PC-3 (cell line): ENCODE data around the gene LSM2. TPM values are rescaled to one million over a fixed set of nuclear protein-coding genes. Genes with fewer than 3 reads are reported as not detected.
A peak's percentile ranks its signal among the peaks of the same experiment; 100 is the strongest.

ENCODE experiments used
- ATAC-seq: fragments of 200-7000 bp; cut with Tn5 transposase; 2 replicates; pipeline ENCODE4 v1.9.1; 2020; ENCODE audit warnings: mild to moderate bottlenecking, moderate library complexity
- BruUV-seq: library from RNA; stranded (reverse); fragments of 400-500 nt; replicated peaks from 2 replicates; lab custom pipeline; 2021; lab: Mats Ljungman, UMichigan
- CTCF ChIA-PET: fragments of 300-600 bp; sonication (Branson Sonifier 250); formaldehyde crosslinking; loops from one replicate; lab custom pipeline; 2022; ENCODE audit warnings: antibody characterized with exemption; lab: Charles Lee
- POLR2A ChIA-PET: fragments of 300-600 bp; sonication (Branson Sonifier 250); formaldehyde crosslinking; loops from one replicate; lab custom pipeline; 2022; ENCODE audit warnings: antibody characterized with exemption; ENCODE audit not compliant: unreplicated experiment; lab: Charles Lee
- DNase-seq: peaks from one replicate; pipeline ENCODE4 v3.0.0-alpha.2; 2015
- H2AFZ ChIP-seq: fragments of 300-600 bp; sonication (generic); 2 replicates; pipeline ENCODE4 v1.6.0; 2016; ENCODE audit warnings: antibody characterized with exemption, low read length
- H3F3A ChIP-seq: fragments of 300-600 bp; sonication (generic); one replicate; pipeline ENCODE4 v1.6.0; 2017; ENCODE audit warnings: antibody characterized with exemption, low read length, control low read depth, mild to moderate bottlenecking; ENCODE audit not compliant: unreplicated experiment
- H3K27ac ChIP-seq: fragments of 300-600 bp; sonication (generic); 2 replicates; pipeline ENCODE4 v1.5.1; 2016; ENCODE audit warnings: mild to moderate bottlenecking, low read length
- H3K27me3 ChIP-seq: fragments of 300-600 bp; sonication (generic); 2 replicates; pipeline ENCODE4 v1.6.1; 2016; ENCODE audit warnings: low read length, mixed read lengths
- H3K36me3 ChIP-seq: fragments of 300-600 bp; sonication (generic); 2 replicates; pipeline ENCODE4 v1.6.1; 2016; ENCODE audit warnings: low read depth, mixed run types, low read length, mixed read lengths
- H3K4me1 ChIP-seq: fragments of 300-600 bp; sonication (generic); 2 replicates; pipeline ENCODE4 v1.5.1; 2016; ENCODE audit warnings: low read length; ENCODE audit not compliant: insufficient read depth
- H3K4me2 ChIP-seq: fragments of 300-600 bp; sonication (generic); 2 replicates; pipeline ENCODE4 v1.6.0; 2016; ENCODE audit warnings: low read length
- H3K4me3 ChIP-seq: fragments of 300-600 bp; sonication (generic); 2 replicates; pipeline ENCODE4 v1.5.1; 2016; ENCODE audit warnings: mild to moderate bottlenecking, low read length, mixed read lengths
- H3K79me2 ChIP-seq: fragments of 300-600 bp; sonication (generic); 2 replicates; pipeline ENCODE4 v1.6.1; 2017; ENCODE audit warnings: low read length, mixed read lengths
- H3K9ac ChIP-seq: fragments of 300-600 bp; sonication (generic); 2 replicates; pipeline ENCODE4 v1.6.0; 2016; ENCODE audit warnings: mild to moderate bottlenecking, low read length
- H3K9me2 ChIP-seq: fragments of 300-600 bp; sonication (generic); replicated peaks from 2 replicates; pipeline ENCODE4 v1.6.1; 2016; ENCODE audit warnings: mixed run types, low read length, mixed read lengths
- H3K9me3 ChIP-seq: fragments of 300-600 bp; sonication (generic); 2 replicates; pipeline ENCODE4 v1.6.1; 2016; ENCODE audit warnings: low read length, mixed read lengths
- H4K20me1 ChIP-seq: fragments of 300-600 bp; sonication (generic); 2 replicates; pipeline ENCODE4 v1.6.1; 2016; ENCODE audit warnings: low read length, mixed read lengths
- CTCF ChIP-seq: fragments of 300-600 bp; sonication (generic); conservative IDR thresholded peaks from 2 replicates; pipeline ENCODE4 v1.5.1; 2017; ENCODE audit warnings: antibody characterized with exemption, low read depth, mild to moderate bottlenecking, low read length
- EZH2 ChIP-seq: fragments of 300-600 bp; sonication (generic); IDR thresholded peaks from one replicate; pipeline ENCODE4 v1.6.1; 2017; ENCODE audit warnings: antibody characterized with exemption, mild to moderate bottlenecking, low read length; ENCODE audit not compliant: unreplicated experiment
- EZH2phosphoT487 ChIP-seq: fragments of 300-600 bp; sonication (generic); IDR thresholded peaks from 2 replicates; pipeline ENCODE4 v1.6.1; 2018; ENCODE audit warnings: mild to moderate bottlenecking, antibody characterized with exemption, low read length, borderline replicate concordance
- intact Hi-C: fragments of 100-400 bp; cut with micrococcal nuclease; formaldehyde crosslinking; loops from 2 replicates; pipeline ENCODE4 v1.9.0; 2023
- total RNA-seq: library from RNA; depleted of rRNA; stranded (reverse); fragments of >200 nt; gene quantifications from 2 replicates; pipeline ENCODE4 v1.2.3, GENCODE V29; 2014

LSM2 gene
- total RNA-seq, 1 experiment from 2014 or later, result 143 TPM

GRCh38 chr6:31760790-31761189 is 46.0 kb downstream of the LSM2 start:
- intact Hi-C loops, result loop anchor here (10.0 kb wide), 1 partner anchor 46 kb away; the partner anchor contains the start of gene LY6G6D
- Histone ChIP-seq H3K79me2 (no peaks in the 10 kb centered on the region), H3K9me3 (no peaks in the 10 kb centered on the region), H3K27me3 (no peaks in the 10 kb centered on the region), H3K27ac (no peak overlapping the region), H2AFZ (no peak overlapping the region), H3K36me3 (no peaks in the 10 kb centered on the region), H3K9ac (no peak overlapping the region), H3K9me2 (no peaks in the 10 kb centered on the region), H3K4me2 (no peak overlapping the region), H3K4me1 (0 out of 2 replicates have a peak, but pooled peaks cover 5% of the 10 kb centered on the region), H4K20me1 (no peaks in the 10 kb centered on the region), H3K4me3 (no peak overlapping the region), H3F3A (no peaks in the 10 kb centered on the region)
- no peak for ATAC-seq
- BruUV-seq, result no TSS peak
- ChIA-PET CTCF (interaction anchor here (0.5 kb wide), 2 partner anchors 23 to 69 kb away, joined by 3 to 4 read pairs; no protein-coding TSS in a partner anchor), POLR2A (no interaction called here)
- DNase-seq, result no peak
- no peak for TF ChIP-seq EZH2
- peak; percentile 30; the same call in 1 of the 2 replicates for TF ChIP-seq CTCF

- intact Hi-C loops, result no loop called here
- Histone ChIP-seq H3K27me3 (no peaks in the 10 kb centered on the region), H4K20me1 (no peaks in the 10 kb centered on the region), H3K4me3 (no peak overlapping the region), H3K36me3 (no peaks in the 10 kb centered on the region), H3K9me2 (no peaks in the 10 kb centered on the region), H3F3A (no peaks in the 10 kb centered on the region), H3K27ac (no peak overlapping the region), H3K79me2 (no peaks in the 10 kb centered on the region), H3K4me2 (no peak overlapping the region), H3K9ac (no peak overlapping the region), H3K9me3 (no peaks in the 10 kb centered on the region), H3K4me1 (peaks cover 3% of the 10 kb centered on the region), H2AFZ (no peak overlapping the region)
- DNase-seq (no peak), ATAC-seq (no peak)
- POLR2A ChIA-PET, result no interaction called here
- TF ChIP-seq CTCF, result no peak
- no peak for TF ChIP-seq EZH2
- TF ChIP-seq EZH2phosphoT487, result no peak
- BruUV-seq, result no TSS peak
- CTCF ChIA-PET, result no interaction called here
These were observed 48.5 kb downstream of the LSM2 start for GRCh38 chr6:31758281-31758680.

GRCh38 chr6:31752739-31753319 is 53.9 kb downstream of the LSM2 start:
- Histone ChIP-seq H3K9ac (no peak overlapping the region), H3K4me3 (no peak overlapping the region), H3F3A (peaks cover 6% of the 10 kb centered on the region), H3K27ac (peak overlapping the region; percentile 62), H3K79me2 (no peaks in the 10 kb centered on the region), H3K4me1 (peaks cover 16% of the 10 kb centered on the region), H3K4me2 (peak overlapping the region; percentile 48), H2AFZ (no peak overlapping the region), H3K36me3 (no peaks in the 10 kb centered on the region), H3K9me3 (no peaks in the 10 kb centered on the region), H4K20me1 (no peaks in the 10 kb centered on the region), H3K27me3 (no peaks in the 10 kb centered on the region), H3K9me2 (no peaks in the 10 kb centered on the region)
- ChIA-PET CTCF (interaction anchor here (0.6 to 0.9 kb wide), 5 partner anchors 13 to 671 kb away, joined by 3 to 6 read pairs (median 4); partner anchors contain the start of gene MSH5), POLR2A (interaction anchor here (0.5 to 1.3 kb wide), 8 partner anchors 12 to 362 kb away, joined by 3 to 7 read pairs (median 4); partner anchors contain the start of genes DDX39B, HSPA1A, HSPA1L and MSH5)
- no peak for TF ChIP-seq CTCF
- no peak for TF ChIP-seq EZH2phosphoT487
- no peak for TF ChIP-seq EZH2
- peak; percentile 84 for DNase-seq
- intact Hi-C loops, result no loop called here
- ATAC-seq, result peak; percentile 99
- BruUV-seq, result no TSS peak
